Germinal center (tissue), 1 donor: Measurements from ENCODE around the gene AFAP1L2.
"Not testable (repeated sequence)": the region's sequence is repeated elsewhere in the genome, so short reads cannot be mapped to it uniquely, and the experiment has no call there.

ENCODE experiments used
- DNase-seq: peaks from one replicate; pipeline ENCODE4 v3.0.0; 2012; ENCODE audit warnings: mixed read lengths, low spot score

The AFAP1L2 gene

DNA sequence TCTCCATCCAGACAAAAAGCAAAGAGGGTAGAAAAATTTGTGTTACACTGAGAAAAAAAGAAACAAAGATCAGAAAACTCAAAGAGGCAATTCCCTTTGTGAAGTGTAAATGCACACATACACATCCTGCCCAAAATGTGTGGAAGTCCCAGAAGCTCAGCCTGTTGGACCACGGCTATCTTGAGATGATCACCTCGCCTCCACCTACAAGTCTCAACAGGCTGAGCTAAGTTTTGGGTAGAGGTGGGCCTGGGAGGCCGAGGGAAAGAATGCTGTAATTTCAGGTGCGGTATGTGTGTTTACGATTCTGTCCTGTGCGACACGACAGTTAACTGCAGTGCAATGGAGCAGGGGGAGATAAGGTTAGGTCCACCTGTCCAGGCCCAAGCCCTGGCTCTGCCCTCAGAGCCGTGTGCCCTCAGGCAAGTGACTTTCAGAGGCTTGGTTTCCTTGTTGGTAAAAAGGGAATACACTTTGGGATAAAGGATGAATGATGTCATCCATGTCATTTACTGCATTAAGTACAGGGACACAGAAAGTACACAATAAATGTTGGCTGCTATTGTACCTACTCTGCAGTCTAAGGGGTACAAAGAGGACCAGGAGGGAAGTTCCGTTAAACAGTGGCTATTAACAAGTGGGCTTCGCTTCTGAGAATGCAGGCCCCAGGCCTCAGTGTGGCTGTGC, 67.3 kb downstream of the AFAP1L2 start:
- no peak for DNase-seq

GRCh38 chr10:114335614-114336013, 68.7 kb downstream of the AFAP1L2 start:
- DNase-seq, result no peak

DNA sequence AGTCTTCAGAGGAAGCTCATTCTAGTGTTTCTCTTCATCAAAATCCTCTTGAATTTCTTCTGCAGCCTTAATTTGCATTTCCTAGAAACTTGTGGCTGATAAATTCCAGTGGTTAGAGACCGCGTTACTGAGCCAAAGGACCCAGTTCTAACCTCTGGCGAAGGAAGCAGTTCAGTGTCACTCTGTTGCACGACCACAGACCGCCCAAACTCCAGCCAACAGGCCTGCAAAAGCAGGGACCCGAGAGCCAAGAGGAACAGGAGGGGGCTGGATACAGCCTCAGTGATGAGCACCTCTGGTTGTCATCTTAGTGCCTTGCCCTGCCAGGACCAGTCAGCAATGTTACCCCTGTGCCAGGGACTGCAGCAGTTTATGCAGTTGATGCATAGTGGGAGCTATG, 70.0 kb downstream of the AFAP1L2 start:
- no peak for DNase-seq

DNA sequence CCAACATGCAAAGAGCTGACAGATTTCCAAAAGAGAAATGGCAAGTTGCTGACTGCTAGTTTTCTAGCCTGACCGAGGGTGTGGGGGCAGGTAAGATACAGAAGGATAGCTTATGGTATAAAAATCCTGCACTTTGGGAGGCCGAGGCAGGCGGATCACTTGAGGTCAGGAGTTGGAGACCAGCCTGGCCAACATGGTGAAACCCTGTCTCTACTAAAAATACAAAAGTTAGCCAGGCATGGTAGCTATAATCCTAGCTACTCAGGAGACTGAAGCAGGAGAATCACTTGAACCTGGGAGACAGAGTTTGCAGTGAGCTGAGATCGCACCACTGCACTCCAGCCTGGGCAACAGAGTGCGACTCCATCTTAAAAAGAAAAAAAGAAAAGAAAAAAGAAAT, 70.9 kb downstream of the AFAP1L2 start:
- DNase-seq, result not testable (repeated sequence)

- DNase-seq, result no peak
These were observed 71.8 kb downstream of the AFAP1L2 start for GRCh38 chr10:114332301-114333192.

- DNase-seq, result no peak
These were observed 74.5 kb downstream of the AFAP1L2 start for GRCh38 chr10:114329634-114330365.

DNA sequence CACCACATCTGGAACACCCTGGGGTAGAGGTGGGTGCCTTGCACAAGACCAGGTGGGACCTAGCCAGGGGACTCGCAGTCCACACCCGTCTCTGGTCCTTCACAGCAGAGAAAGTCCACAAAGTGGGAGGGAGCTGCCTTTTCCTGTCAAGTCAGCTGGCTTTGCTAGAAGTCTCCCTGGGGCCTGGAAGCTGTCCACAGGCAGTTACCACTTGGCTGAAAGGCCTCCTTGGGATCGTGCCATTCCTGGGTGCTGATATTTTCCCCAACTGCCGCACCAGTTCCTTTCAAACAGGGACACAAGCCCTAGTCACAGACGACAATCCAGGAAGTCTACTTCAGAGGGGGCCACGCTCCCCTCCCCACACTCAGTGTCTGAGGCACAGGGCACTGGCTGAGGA, 75.4 kb downstream of the AFAP1L2 start:
- no peak for DNase-seq

DNA sequence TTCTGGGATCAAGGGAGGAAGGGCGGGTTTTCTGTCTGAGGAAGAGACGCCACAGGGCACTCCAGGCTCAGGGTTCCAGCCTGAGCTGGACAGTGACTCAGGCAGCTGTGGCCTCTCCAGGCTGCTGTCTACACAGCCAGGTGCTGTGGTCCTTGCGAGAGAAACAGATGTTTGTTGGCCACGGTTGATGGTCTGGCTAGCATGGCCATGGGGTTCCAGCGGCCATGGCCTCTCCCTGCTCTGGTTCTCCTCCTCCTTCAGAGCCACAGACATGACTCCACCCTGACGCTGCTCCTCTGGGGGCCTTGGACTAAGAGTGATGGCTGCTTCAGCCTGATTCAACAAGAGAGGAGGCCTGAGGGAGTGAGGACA, 75.9 kb downstream of the AFAP1L2 start:
- no peak for DNase-seq

DNA sequence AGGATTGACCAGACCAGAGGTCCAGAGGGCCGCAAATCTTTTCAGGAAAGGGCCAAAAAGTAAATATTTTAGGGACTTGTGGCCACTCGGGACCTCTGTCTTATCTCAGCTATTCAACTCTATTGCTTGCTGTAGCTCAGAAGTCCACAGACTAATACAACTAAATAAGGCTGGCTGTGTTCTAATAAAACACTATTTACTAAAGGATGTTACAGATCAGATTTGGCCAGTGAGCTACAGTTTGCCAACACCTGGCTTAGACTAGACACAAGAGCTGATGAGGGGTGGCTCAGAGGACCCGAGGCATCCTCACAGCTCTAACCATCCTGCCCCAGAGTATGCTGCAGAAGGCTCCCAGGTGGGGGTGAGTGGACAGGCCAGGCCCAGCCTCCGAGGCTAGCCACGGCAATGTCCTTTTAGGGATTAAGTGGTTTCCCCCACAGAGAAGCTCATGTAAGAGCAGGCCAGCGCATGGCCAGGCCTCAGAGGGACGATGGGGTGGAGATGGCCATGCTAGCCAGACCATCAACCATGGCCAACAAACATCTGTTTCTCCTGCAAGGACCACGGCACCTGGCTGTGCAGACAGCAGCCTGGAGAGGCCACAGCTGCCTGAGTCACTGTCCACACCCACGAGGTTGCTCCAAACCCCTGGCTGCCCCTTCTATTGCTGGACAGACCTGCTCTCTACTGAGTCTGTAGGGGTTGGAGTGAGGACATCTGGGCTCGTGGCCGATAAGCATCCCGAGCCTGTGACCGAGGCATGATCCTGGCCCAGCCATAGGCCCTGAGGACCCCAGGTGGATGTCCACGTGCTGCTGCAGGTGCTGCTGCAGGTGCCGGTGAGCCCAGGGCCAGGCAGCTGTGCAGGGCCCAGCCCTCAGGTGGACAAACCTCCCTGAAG, 76.5 kb downstream of the AFAP1L2 start:
- no peak for DNase-seq

DNA sequence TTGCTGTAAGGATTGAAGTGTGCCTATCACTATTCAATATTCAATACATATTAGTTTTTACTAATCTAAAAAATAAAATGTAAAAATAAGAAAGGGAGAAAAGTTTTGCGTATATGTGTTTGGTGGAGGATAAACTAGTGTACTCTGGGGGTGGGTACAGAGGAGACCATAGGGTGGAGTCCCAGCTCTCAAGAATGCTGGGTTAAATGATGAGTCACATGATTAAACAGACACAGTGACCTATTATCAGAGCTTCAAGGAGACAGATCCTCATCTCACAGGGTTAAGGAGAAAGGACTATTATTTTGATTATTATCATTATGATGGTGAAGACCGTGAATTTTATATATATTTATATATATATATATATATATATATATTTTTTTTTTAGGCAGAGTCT, 77.5 kb downstream of the AFAP1L2 start:
- DNase-seq, result no peak

DNA sequence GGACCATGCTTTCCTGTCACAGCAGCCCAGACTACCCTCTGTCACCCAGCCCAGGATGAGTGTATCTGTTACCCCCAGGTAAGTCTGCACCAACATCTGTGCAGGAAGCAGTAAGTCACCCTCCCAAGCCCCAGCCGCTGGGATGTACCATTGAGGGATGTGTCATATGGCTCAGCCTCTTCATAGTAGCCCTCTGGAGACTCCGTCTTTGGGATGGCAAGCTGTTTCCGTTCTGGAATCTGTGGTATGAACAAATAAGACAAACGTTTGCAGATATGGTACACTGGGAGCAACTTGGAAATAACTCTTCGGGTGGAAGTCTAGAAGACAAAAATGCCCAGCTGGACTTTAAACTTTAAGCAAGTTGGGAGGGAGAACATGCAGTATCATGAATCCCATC, 81.3 kb downstream of the AFAP1L2 start:
- DNase-seq, result no peak

- no peak for DNase-seq
These were observed 82.0 kb downstream of the AFAP1L2 start for GRCh38 chr10:114322344-114322743.

DNA sequence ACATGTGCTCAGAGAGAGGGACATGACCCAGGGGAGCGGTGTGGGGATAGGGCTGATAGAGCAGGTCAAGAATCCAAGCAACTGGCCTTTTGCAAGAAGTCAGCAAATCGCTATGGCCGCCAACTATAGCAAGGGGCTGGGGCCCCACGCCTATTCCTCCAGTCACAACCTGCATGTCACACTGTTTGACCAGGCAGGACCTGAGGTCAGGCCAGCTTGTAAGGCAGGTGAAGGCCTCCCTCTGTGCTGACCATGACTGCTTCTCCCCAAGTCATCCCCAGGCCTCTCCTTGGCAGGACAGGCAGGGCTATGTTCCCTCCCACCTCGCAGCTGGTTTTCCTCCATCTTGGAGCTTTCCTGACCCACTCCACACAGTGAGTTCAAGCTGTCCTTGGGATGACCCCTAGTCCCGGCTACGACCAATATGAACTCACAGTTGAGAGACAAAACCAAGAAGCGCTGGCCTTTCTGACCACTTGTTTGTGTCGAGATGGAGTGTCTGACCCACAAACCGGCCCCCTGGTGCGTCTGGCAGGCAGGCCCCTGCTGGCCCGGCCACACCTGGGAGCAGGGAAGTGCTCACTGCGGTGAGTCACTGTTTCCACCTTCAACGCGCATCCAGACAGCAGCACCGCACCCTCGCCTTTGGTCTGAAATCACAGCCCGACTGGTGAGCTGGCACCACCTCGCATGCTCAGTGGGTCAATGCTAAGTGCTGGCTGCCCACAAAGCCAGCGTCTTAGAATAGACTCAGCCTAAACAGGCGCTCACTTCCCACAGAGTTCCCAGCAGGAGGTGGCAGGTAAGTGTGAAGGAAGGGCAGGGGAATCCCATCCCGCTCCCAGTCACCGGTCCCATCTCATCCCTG, 83.8 kb downstream of the AFAP1L2 start:
- DNase-seq, result no peak

GRCh38 chr10:114319406-114320248, 84.7 kb downstream of the AFAP1L2 start:
- DNase-seq, result no peak

GRCh38 chr10:114316744-114317143, 87.6 kb downstream of the AFAP1L2 start:
- DNase-seq, result no peak

DNA sequence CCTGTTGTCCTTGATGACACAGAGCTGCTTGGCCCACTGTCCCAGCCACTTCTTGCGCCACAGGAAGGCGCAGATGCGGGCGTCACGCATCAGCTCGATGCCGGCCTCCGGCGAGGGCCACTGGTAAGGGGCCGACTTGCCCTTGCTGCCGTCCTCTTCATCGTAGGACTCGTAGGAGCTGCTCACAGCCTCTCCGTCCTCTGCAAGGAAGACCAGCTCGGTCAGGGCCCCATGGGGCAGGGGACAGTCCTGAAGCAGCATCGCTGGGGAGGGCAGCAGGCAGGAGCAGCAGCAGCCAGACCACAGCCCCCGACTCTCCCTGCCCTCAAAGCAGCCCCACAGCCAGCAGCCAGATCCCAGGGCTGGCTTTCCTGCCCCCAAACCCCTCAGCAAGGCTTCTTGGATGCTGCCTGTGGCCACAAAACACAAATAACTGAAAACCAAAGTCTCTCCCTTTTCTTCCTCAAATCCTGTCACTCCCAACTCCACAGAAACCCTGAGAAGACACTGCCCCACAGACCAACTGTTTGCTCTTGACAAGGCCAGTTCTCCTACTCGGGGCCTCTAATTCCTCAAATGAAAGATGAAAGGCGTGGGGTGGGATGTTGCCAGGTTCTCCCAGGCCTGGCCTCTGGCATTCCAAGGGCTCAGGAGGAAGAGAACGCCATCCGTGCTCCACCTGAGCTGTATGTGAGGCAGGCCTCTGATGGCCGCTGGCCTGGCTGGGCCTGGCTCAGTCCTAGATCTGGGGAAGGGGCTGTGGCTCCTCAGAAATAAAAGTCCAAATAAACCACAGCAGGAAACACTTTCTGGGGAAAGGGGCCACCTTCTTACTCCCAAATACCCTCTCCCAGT, 88.5 kb downstream of the AFAP1L2 start:
- DNase-seq, result no peak

GRCh38 chr10:114313866-114314265, 90.4 kb downstream of the AFAP1L2 start:
- no peak for DNase-seq

DNA sequence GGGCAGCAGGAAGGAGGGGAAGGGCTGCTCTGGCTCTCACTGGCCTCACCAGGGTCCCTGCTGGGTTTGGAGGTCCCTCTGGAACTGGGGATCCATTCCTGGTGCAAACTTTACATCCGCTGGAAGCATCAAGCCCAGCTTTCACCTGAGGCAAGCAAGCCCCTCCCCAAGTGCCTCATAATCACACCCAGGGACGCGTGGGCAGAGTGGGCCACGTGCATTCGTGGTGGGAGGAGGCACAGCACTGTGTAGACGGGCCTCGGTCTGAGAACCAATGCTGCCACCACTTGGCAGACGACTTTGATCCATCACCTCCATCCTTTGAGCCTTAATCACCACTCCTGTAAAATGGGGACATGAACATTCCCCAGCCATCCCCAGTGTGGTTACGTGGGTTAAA, 91.2 kb downstream of the AFAP1L2 start:
- no peak for DNase-seq
